CD4-positive, alpha-beta T cell treated with Interleukin-15 for 1 hour (primary cell): ENCODE measurements around the gene WWOX.
"Not testable (repeated sequence)": the region's sequence is repeated elsewhere in the genome, so short reads cannot be mapped to it uniquely, and the experiment has no call there.

Experiments used
- DNase-seq: peaks from one replicate; pipeline ENCODE4 v3.0.0-alpha.2; 2020

Gene WWOX

GRCh38 chr16:78099271-78100111 is at the start of gene WWOX:
Gene WWOX, plus strand, starts transcription at chr16:78099654.
- DNase-seq: peak; percentile 98

GRCh38 chr16:78050734-78051400 is 48.6 kb upstream of the WWOX start:
- DNase-seq: no peak

- no peak for DNase-seq
Observed at GRCh38 chr16:78057803-78058564, 41.5 kb upstream of the WWOX start.

- DNase-seq: not testable (repeated sequence)
Observed at GRCh38 chr16:78059806-78060205, 39.6 kb upstream of the WWOX start.

- no peak for DNase-seq
Observed at GRCh38 chr16:78060295-78060694, 39.2 kb upstream of the WWOX start.

- DNase-seq: no peak
Observed at GRCh38 chr16:78060809-78061208, 38.6 kb upstream of the WWOX start.

- DNase-seq: no peak
Observed at GRCh38 chr16:78065319-78065718, 34.1 kb upstream of the WWOX start.

- no peak for DNase-seq
Observed at GRCh38 chr16:78069913-78070312, 29.5 kb upstream of the WWOX start.

GRCh38 chr16:78072275-78072674 is 27.2 kb upstream of the WWOX start:
- DNase-seq: no peak

- DNase-seq: no peak
Observed at GRCh38 chr16:78075800-78076199, 23.7 kb upstream of the WWOX start.

- no peak for DNase-seq
Observed at GRCh38 chr16:78081341-78081740, 18.1 kb upstream of the WWOX start.

- no peak for DNase-seq
Observed at GRCh38 chr16:78091419-78091818, 8.0 kb upstream of the WWOX start.

GRCh38 chr16:78092758-78093157 is 6.7 kb upstream of the WWOX start:
- DNase-seq: no peak

- DNase-seq: no peak
Observed at GRCh38 chr16:78094166-78094565, 5.3 kb upstream of the WWOX start.

- DNase-seq: no peak
Observed at GRCh38 chr16:78094998-78095397, 4.5 kb upstream of the WWOX start.

GRCh38 chr16:78096386-78096785 is 3.1 kb upstream of the WWOX start:
- no peak for DNase-seq

- no peak for DNase-seq
Observed at GRCh38 chr16:78097548-78097947, 1.9 kb upstream of the WWOX start.

- DNase-seq: no peak
Observed at GRCh38 chr16:78098087-78098486, 1.4 kb upstream of the WWOX start.

- DNase-seq: no peak
Observed at GRCh38 chr16:78098595-78099270, 721 bp upstream of the WWOX start.

- DNase-seq: no peak
Observed at GRCh38 chr16:78100112-78100467, 636 bp downstream of the WWOX start.

- no peak for DNase-seq
Observed at GRCh38 chr16:78102122-78102660, 2.7 kb downstream of the WWOX start.

- DNase-seq: no peak
Observed at GRCh38 chr16:78102865-78103264, 3.4 kb downstream of the WWOX start.

- DNase-seq: no peak
Observed at GRCh38 chr16:78105517-78105916, 6.1 kb downstream of the WWOX start.
